GM12875 (cell line): Measurements from ENCODE around the gene DDIT4.
"Not testable (repeated sequence)": the region's sequence is repeated elsewhere in the genome, so short reads cannot be mapped to it uniquely, and the experiment has no call there.

Experiments
- H3K4me3 ChIP-seq: one replicate; pipeline ENCODE4 v1.5.1; 2011; ENCODE audit warnings: low read depth, low read length, control low read depth
- CTCF ChIP-seq: IDR thresholded peaks from 2 replicates; pipeline ENCODE4 v1.5.1; 2011; ENCODE audit warnings: low read depth, mild to moderate bottlenecking, control low read depth, inconsistent platforms, low read length, moderate library complexity, borderline replicate concordance; ENCODE audit not compliant: insufficient read depth

Gene DDIT4

GRCh38 chr10:72306215-72306760 is 32.6 kb downstream of the DDIT4 start:
- no peak overlapping the region for H3K4me3 ChIP-seq
- TF ChIP-seq CTCF, result no peak

DNA sequence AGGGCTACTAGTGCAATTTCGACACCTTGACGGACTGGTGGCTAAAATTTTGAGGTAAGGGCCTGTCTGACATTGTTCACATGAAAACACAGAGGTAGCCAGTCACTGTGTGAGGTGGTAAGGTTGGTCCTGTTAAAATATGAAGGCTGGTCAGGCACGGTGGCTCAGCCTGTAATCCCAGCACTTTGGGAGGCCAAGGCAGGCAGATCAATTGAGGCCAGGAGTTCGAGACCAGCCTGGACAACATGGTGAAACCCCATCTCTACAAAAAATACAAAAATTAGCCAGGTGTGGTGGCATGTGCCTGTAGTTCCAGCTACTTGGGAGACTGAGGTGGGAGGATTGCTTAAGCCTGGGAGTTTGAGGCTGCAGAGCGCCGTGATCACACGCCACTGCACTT is 34.0 kb downstream of the DDIT4 start:
- not testable (repeated sequence) for H3K4me3 ChIP-seq

GRCh38 chr10:72308320-72308987 is 34.7 kb downstream of the DDIT4 start:
- TF ChIP-seq CTCF, result no peak
- no peak overlapping the region for H3K4me3 ChIP-seq

GRCh38 chr10:72309290-72310240 is 35.8 kb downstream of the DDIT4 start:
- H3K4me3 ChIP-seq, result no peak overlapping the region
- TF ChIP-seq CTCF, result no peak

DNA sequence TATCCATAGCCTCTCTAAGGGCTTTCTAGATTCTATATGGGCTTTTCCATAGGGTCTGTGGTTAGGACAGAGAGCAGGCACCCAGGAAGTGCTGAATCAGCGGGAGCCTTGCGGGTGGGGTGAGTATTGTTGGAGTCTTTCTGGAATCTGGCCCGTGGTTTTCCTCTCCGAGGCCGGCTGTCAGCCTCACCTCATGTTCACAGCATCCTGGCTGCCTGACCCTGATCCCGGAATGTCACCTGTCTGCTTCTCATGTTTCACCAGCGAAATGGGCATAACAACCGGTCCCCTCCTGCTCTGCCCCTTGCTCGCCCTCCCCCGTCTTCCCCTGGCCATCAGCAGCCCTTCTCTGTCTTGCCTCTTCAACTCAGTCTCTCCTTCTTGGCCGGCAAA is 36.5 kb downstream of the DDIT4 start:
- no peak overlapping the region for H3K4me3 ChIP-seq
- TF ChIP-seq CTCF, result no peak

DNA sequence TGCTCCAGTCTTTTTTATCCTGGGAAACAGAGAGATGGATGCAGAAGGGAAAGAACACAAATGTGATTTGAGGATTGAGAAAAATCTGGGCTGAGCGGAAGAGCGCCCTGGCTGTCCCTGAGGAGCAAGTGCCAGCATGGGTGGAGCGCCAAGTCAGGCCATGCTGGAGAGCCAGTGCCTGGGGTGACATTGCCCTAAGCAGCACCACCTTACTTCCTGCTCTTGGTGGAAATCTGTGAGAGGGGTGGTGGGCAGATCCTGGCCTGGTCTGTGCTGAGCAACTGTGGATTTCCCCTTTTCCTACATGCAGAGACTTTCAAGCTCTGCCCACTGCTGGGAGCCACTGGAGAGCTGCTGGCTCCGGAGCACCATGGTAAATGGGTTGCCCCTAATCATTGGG is 36.9 kb downstream of the DDIT4 start:
- H3K4me3 ChIP-seq, result no peak overlapping the region
- TF ChIP-seq CTCF, result no peak

DNA sequence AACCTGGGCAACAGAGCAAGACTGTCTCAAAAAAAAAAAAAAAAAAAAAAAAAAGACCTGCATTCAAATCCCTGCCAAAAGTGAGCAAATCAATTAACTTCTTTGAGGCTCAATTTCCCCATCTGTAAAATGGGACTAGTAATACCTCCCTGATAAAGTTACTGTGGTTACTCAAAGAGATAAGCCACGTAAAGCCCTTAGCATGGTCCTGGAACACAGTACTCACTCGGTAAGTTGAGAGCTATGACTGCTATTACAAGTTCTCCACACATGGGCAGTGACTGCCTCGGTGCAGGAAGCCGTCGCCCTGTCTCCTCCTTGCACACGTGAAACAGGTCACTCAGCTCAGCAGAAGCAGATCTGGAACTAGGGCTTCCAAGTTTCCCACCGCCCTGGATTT is 37.9 kb downstream of the DDIT4 start:
- TF ChIP-seq CTCF, result no peak

More for the DNA sequence above, 37.9 kb downstream of the DDIT4 start:
- H3K4me3 ChIP-seq, result no peak overlapping the region
